Activated CD8-positive, alpha-beta T cell treated with anti-CD3 and anti-CD28 coated beads, Interleukin-2, amount 10 ng/mL, durations not matched to agents 7 days and 5 days (primary cell): ENCODE measurements around the gene RIMS1. TPM values are rescaled to one million over a fixed set of nuclear protein-coding genes. Genes with fewer than 3 reads are reported as not detected.
"Not testable (repeated sequence)": the region's sequence is repeated elsewhere in the genome, so short reads cannot be mapped to it uniquely, and the experiment has no call there.

Source experiments
- ATAC-seq: fragments of 150-1000 bp; cut with Tn5 transposase; one replicate; pipeline ENCODE4 v1.10.0; 2021; ENCODE audit warnings: moderate library complexity
- CTCF ChIA-PET: fragments of 350-600 bp; sonication (Branson Sonifier 250); formaldehyde crosslinking; loops from one replicate; lab custom pipeline; 2021; ENCODE audit warnings: antibody characterized with exemption; lab: Charles Lee
- POLR2A ChIA-PET: fragments of 350-600 bp; sonication (Branson Sonifier 250); formaldehyde crosslinking; loops from one replicate; lab custom pipeline; 2021; ENCODE audit warnings: antibody characterized with exemption; lab: Charles Lee
- DNase-seq: peaks from one replicate; pipeline ENCODE4 v3.0.0-alpha.2; 2020
- H3K27ac Mint-ChIP-seq: one replicate; pipeline ENCODE4 v1.8.0; 2021; ENCODE audit warnings: mild to moderate bottlenecking, mixed read lengths
- H3K27me3 Mint-ChIP-seq: one replicate; pipeline ENCODE4 v1.8.0; 2021; ENCODE audit warnings: low read depth, mixed read lengths
- H3K36me3 Mint-ChIP-seq: one replicate; pipeline ENCODE4 v1.8.0; 2021; ENCODE audit warnings: low read depth, mixed read lengths
- H3K4me1 Mint-ChIP-seq: one replicate; pipeline ENCODE4 v1.8.0; 2021; ENCODE audit warnings: low read depth, mixed read lengths
- H3K4me3 Mint-ChIP-seq: one replicate; pipeline ENCODE4 v1.8.0; 2021; ENCODE audit warnings: mild to moderate bottlenecking, mixed read lengths
- H3K9me3 Mint-ChIP-seq: one replicate; pipeline ENCODE4 v1.8.0; 2022; ENCODE audit warnings: mixed read lengths; ENCODE audit not compliant: insufficient read depth
- total RNA-seq, 2 experiments: library from RNA; stranded (reverse); gene quantifications; one replicate each; pipeline ENCODE4 v1.2.3, GENCODE V29; 2021

RIMS1 gene
- total RNA-seq, 2 experiments from 2014 or later, result not detected

GRCh38 chr6:71983131-71983530 lies 96.8 kb downstream of the RIMS1 start:
- DNase-seq (no peak), ATAC-seq (no peak)
- no peaks in the 10 kb centered on the region for H3K4me1 Mint-ChIP-seq
- no peaks in the 10 kb centered on the region for H3K9me3 Mint-ChIP-seq
- no peaks in the 10 kb centered on the region for H3K36me3 Mint-ChIP-seq
- POLR2A ChIA-PET, result no interaction called here
- CTCF ChIA-PET, result no interaction called here
- no peak overlapping the region for H3K4me3 Mint-ChIP-seq
- no peaks in the 10 kb centered on the region for H3K27me3 Mint-ChIP-seq
- H3K27ac Mint-ChIP-seq, result no peak overlapping the region

GRCh38 chr6:71994705-71995271 lies 108.4 kb downstream of the RIMS1 start:
- Mint-ChIP-seq H3K4me1 (no peaks in the 10 kb centered on the region), H3K27me3 (no peaks in the 10 kb centered on the region), H3K4me3 (no peak overlapping the region), H3K36me3 (no peaks in the 10 kb centered on the region), H3K9me3 (no peaks in the 10 kb centered on the region), H3K27ac (no peak overlapping the region)
- POLR2A ChIA-PET, result no interaction called here
- DNase-seq (no peak), ATAC-seq (no peak)
- CTCF ChIA-PET, result no interaction called here

GRCh38 chr6:71997341-71997740 lies 111.0 kb downstream of the RIMS1 start:
- POLR2A ChIA-PET, result no interaction called here
- Mint-ChIP-seq H3K4me3 (no peak overlapping the region), H3K4me1 (no peaks in the 10 kb centered on the region), H3K27ac (no peak overlapping the region), H3K36me3 (no peaks in the 10 kb centered on the region), H3K27me3 (no peaks in the 10 kb centered on the region), H3K9me3 (no peaks in the 10 kb centered on the region)
- DNase-seq, result no peak
- no peak for ATAC-seq
- CTCF ChIA-PET, result no interaction called here

GRCh38 chr6:72002415-72002814 lies 116.1 kb downstream of the RIMS1 start:
- no peak overlapping the region for H3K4me3 Mint-ChIP-seq
- H3K36me3 Mint-ChIP-seq, result no peaks in the 10 kb centered on the region
- no peak for ATAC-seq
- ChIA-PET POLR2A (no interaction called here), CTCF (no interaction called here)
- no peaks in the 10 kb centered on the region for H3K9me3 Mint-ChIP-seq
- DNase-seq, result no peak
- H3K27me3 Mint-ChIP-seq, result no peaks in the 10 kb centered on the region
- no peak overlapping the region for H3K27ac Mint-ChIP-seq
- H3K4me1 Mint-ChIP-seq, result no peaks in the 10 kb centered on the region

DNA sequence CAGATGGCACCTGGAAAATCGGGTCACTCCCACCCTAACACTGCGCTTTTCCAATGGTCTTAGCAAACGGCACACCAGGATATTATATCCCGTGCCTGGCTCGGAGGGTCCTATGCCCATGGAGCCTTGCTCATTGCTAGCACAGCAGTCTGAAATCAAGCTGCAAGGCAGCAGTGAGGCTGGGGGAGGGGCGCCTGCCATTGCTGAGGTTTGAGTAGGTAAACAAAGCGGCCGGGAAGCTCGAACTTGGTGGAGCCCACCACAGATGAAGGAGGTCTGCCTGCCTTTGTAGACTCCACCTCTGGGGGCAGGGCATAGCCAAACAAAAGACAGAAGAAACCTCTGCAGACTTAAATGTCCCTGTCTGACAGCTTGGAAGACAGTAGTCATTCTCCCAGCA lies 120.2 kb downstream of the RIMS1 start:
- H3K4me3 Mint-ChIP-seq, ATAC-seq, POLR2A ChIA-PET, DNase-seq, H3K9me3 Mint-ChIP-seq, H3K27me3 Mint-ChIP-seq, H3K27ac Mint-ChIP-seq, H3K4me1 Mint-ChIP-seq, CTCF ChIA-PET, H3K36me3 Mint-ChIP-seq: not testable (repeated sequence)

GRCh38 chr6:72022830-72023229 lies 136.5 kb downstream of the RIMS1 start:
- Mint-ChIP-seq H3K27me3 (no peaks in the 10 kb centered on the region), H3K4me1 (no peaks in the 10 kb centered on the region), H3K9me3 (no peaks in the 10 kb centered on the region), H3K4me3 (no peak overlapping the region), H3K36me3 (no peaks in the 10 kb centered on the region), H3K27ac (no peak overlapping the region)
- ATAC-seq, result no peak
- ChIA-PET CTCF (no interaction called here), POLR2A (no interaction called here)
- DNase-seq, result no peak

DNA sequence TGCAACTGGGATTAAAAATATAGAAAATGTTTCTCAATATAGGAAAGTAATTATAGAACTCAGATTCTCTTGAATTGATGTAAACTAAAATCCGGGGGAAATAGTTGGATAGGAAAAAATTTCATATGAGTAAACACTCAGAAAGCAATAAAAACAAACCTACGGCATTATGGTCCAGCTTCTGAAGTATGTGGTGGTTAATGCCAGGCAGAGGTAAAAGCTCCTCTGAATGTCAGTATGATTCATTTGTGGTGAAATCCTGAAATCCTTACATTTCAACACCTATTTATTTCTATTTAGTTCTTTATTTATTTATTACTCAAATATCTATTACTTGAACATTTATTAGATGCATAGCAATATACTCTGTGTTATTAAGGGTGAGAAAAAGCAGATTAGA lies 145.1 kb downstream of the RIMS1 start:
- POLR2A ChIA-PET, result no interaction called here

GRCh38 chr6:72032086-72032485 lies 145.7 kb downstream of the RIMS1 start:
- no peaks in the 10 kb centered on the region for H3K9me3 Mint-ChIP-seq
- ATAC-seq, result no peak
- H3K27me3 Mint-ChIP-seq, result no peaks in the 10 kb centered on the region
- no peak overlapping the region for H3K4me3 Mint-ChIP-seq
- H3K36me3 Mint-ChIP-seq, result no peaks in the 10 kb centered on the region
- ChIA-PET POLR2A (no interaction called here), CTCF (no interaction called here)
- H3K4me1 Mint-ChIP-seq, result no peaks in the 10 kb centered on the region
- no peak for DNase-seq
- no peak overlapping the region for H3K27ac Mint-ChIP-seq

More for the DNA sequence above, 145.1 kb downstream of the RIMS1 start:
- Mint-ChIP-seq H3K9me3 (no peaks in the 10 kb centered on the region), H3K36me3 (no peaks in the 10 kb centered on the region), H3K4me1 (no peaks in the 10 kb centered on the region), H3K4me3 (no peak overlapping the region), H3K27ac (no peak overlapping the region), H3K27me3 (no peaks in the 10 kb centered on the region)
- CTCF ChIA-PET, result no interaction called here
- DNase-seq (no peak), ATAC-seq (no peak)

GRCh38 chr6:72035486-72035885 lies 149.1 kb downstream of the RIMS1 start:
- Mint-ChIP-seq H3K36me3 (no peaks in the 10 kb centered on the region), H3K4me1 (no peaks in the 10 kb centered on the region), H3K27me3 (no peaks in the 10 kb centered on the region), H3K4me3 (no peak overlapping the region), H3K27ac (no peak overlapping the region), H3K9me3 (no peaks in the 10 kb centered on the region)
- no peak for DNase-seq
- POLR2A ChIA-PET, result no interaction called here
- CTCF ChIA-PET, result no interaction called here
- ATAC-seq, result no peak

DNA sequence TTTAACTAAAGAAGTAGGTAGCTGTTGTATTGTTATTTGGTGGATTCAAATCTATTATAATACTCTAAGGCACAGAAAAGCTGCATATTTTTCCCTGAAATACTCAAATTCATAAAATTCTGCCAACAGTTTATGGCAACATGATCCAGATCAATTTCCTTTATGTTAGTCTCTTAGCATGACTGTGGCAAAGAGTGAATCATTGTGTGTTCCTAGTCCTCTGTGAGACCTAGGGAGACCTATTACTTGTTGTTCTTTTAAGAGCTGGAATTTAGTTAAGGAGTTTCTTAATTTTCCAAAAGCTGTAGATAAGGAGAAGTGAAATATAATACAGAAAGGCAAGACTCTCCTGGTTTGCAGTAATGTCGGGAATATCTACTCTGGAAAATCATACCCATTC lies 149.6 kb downstream of the RIMS1 start:
- H3K9me3 Mint-ChIP-seq, result no peaks in the 10 kb centered on the region
- no peak for DNase-seq
- no peaks in the 10 kb centered on the region for H3K36me3 Mint-ChIP-seq
- POLR2A ChIA-PET, result no interaction called here
- H3K27me3 Mint-ChIP-seq, result no peaks in the 10 kb centered on the region
- no peak overlapping the region for H3K27ac Mint-ChIP-seq
- no peaks in the 10 kb centered on the region for H3K4me1 Mint-ChIP-seq
- CTCF ChIA-PET, result no interaction called here
- H3K4me3 Mint-ChIP-seq, result no peak overlapping the region
- no peak for ATAC-seq

- no peaks in the 10 kb centered on the region for H3K4me1 Mint-ChIP-seq
- H3K27me3 Mint-ChIP-seq, result no peaks in the 10 kb centered on the region
- no peaks in the 10 kb centered on the region for H3K36me3 Mint-ChIP-seq
- no peak overlapping the region for H3K27ac Mint-ChIP-seq
- DNase-seq, result no peak
- ChIA-PET POLR2A (no interaction called here), CTCF (no interaction called here)
- no peaks in the 10 kb centered on the region for H3K9me3 Mint-ChIP-seq
- H3K4me3 Mint-ChIP-seq, result no peak overlapping the region
- ATAC-seq, result no peak
Measured at GRCh38 chr6:72037006-72037405, 150.7 kb downstream of the RIMS1 start.

DNA sequence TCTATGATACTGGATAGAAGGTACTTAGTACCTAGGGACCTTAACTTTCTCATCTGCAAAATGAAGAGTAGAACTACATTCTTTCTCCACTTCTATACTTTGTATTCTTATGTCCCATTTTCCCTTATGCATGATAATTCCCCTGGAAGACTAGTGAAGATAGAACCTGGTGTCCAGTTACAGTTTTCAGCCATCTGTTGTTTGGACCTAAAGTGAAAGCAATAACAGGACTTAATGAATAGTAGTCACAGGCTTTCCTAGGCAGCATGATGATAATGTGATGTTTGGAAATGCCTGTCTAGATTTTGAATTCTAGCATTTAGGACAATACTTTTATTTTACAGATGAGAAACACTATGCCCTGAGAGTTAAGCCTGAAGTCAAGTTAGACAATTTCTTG lies 153.8 kb downstream of the RIMS1 start:
- Mint-ChIP-seq H3K4me1 (no peaks in the 10 kb centered on the region), H3K4me3 (no peak overlapping the region), H3K27me3 (no peaks in the 10 kb centered on the region), H3K36me3 (no peaks in the 10 kb centered on the region), H3K27ac (no peak overlapping the region), H3K9me3 (no peaks in the 10 kb centered on the region)
- POLR2A ChIA-PET, result no interaction called here
- ATAC-seq, result no peak
- DNase-seq, result no peak
- CTCF ChIA-PET, result no interaction called here

DNA sequence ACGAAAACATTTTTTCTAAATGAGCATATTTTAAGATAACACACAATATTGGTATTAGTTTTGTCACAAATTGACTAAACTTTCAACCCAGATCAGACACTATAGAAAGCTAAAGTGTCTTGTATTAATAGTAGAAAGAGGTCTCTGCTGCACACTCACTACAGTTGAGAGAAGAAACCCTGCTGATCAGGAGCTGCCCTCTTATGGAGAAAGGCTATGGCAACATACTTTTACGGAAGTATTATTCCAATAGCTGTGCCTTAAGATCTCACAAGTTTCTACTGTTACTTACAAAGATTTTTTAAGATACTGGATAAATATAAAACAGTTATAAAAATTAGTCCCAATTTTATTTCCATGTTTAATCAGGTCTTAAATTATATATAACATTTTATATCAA lies 155.7 kb downstream of the RIMS1 start:
- Mint-ChIP-seq H3K4me3 (no peak overlapping the region), H3K4me1 (no peaks in the 10 kb centered on the region), H3K27me3 (no peaks in the 10 kb centered on the region), H3K36me3 (no peaks in the 10 kb centered on the region), H3K9me3 (no peaks in the 10 kb centered on the region), H3K27ac (no peak overlapping the region)
- ChIA-PET POLR2A (no interaction called here), CTCF (no interaction called here)
- ATAC-seq (no peak), DNase-seq (no peak)
